ENCODE measurements around the gene FMO5.
"Not testable (repeated sequence)": the region's sequence is repeated elsewhere in the genome, so short reads cannot be mapped to it uniquely, and the experiment has no call there.

DNA sequence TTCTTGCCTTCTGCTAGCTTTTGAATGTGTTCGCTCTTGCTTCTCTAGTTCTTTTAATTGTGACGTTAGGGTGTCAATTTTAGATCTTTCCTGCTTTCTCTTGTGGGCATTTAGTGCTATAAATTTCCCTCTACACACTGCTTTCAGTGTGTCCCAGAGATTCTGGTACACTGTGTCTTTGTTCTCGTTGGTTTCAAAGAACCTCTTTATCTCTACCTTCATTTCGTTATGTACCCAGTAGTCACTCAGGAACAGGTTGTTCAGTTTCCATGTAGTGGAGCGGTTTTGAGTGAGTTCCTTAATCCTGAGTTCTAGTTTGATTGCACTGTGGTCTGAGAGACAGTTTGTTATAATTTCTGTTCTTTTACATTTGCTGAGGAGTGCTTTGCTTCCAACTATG is 5.9 kb upstream of the FMO5 start:
- TF ChIP-seq EZH2 (IDR thresholded peaks at IDR 0.05); POLR2AphosphoS5 (IDR thresholded peaks at IDR 0.05; ENCODE audit: borderline replicate concordance, low read depth, low read length); FOXP2 (optimal IDR thresholded peaks at IDR 0.05; ENCODE audit: control extremely low read depth, extremely low read length, insufficient read depth): not testable (repeated sequence)

All from SK-N-MC (cell line).